Fibroblast of the conjunctiva (primary cell): ENCODE results near the gene ARHGDIB.
A peak's percentile ranks its signal among the peaks of the same experiment; 100 is the strongest.

ENCODE experiments used
- DNase-seq: peaks from one replicate; pipeline ENCODE4 v3.0.0-alpha.2; 2010; ENCODE audit warnings: low read depth

ARHGDIB gene

DNA sequence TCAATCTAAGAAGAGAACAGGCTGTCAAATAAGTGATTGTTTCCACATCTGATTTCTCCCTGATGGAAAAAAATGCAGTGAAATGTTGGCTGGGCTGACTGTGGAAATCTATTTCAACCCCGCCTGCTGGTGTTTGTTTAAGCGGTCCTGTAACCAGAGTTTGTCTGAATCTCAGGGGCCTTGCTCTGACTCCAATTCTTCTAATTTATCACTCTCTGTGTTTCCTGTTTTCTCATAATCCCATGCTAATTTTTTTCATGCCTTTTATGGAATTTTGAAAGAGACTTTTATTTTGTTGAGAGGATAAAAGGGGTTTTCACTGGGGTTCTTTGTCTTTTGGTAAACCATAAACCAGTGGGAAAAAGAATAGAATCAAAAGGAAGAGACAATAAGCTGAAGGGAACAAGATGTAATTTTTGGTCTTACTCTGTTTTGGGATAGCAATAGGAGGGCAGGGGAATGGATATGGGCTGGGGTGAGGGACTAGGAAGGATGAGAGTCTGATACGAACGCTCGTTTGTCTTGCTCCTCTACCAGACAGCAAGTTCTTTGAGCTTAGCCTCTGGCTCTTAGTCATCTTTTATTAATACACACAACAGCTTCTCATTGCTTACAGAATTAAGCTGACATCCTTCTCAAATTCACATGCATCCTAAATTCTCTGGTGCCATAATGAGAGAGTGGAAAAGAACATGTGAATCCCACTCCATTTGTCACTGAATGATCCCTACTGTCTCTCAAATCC, 67.7 kb downstream of the ARHGDIB start:
- DNase-seq: no peak

DNA sequence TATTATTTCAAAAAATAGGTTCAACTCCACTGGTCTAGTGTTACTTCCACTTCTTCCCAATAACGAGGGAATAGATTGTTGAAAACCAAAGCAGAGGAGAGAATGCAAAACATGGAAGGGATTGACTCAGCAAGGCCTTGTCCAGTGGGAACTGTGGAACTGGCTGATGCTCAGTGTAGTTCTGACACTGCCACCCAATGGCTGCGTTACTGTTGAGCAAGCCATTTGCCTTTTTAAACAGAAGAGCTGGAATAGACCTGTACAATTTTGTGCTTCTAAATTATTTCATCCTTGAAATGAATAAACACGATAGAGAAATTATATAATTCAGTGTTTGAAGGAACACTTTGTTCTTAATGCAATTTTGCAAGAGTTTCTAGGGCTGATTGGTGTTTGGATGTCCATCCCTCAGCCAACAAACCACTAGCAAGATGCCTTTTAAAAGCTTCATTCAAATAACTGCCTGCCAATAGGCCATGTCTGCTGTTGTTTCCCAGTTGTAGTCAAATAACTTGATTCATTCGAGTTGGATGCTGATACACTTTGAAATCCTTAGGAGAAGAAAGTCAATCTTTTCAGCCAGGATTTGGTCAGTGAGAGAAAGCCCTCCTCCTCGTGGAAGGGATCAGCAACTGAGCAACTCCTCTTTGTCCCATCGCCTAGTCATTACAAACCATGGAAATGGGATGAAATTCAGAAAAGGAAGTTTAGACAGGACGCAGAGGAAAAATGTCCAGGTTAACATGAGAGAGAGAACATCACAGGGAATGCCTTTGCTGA, 68.5 kb downstream of the ARHGDIB start:
- DNase-seq: peak; percentile 47
